Breast epithelium (tissue), 3 donors: Measurements from ENCODE around the gene LRRTM4.

Experiments
- POLR2A ChIP-seq: fragments of 450-650 bp; IDR thresholded peaks from one replicate; pipeline ENCODE4 v1.6.1; 2016; ENCODE audit warnings: antibody characterized with exemption, mild to moderate bottlenecking, moderate library complexity
- TF ChIP-seq, protein P1 (sequence below), 3 donors: fragments of 450-650 bp; IDR thresholded peaks; one replicate each; pipeline ENCODE4 v1.5.1; 2016 to 2017; ENCODE audit warnings: antibody characterized with exemption in 3 of 3, mild to moderate bottlenecking in 3 of 3, moderate library complexity in 3 of 3

DNA sequence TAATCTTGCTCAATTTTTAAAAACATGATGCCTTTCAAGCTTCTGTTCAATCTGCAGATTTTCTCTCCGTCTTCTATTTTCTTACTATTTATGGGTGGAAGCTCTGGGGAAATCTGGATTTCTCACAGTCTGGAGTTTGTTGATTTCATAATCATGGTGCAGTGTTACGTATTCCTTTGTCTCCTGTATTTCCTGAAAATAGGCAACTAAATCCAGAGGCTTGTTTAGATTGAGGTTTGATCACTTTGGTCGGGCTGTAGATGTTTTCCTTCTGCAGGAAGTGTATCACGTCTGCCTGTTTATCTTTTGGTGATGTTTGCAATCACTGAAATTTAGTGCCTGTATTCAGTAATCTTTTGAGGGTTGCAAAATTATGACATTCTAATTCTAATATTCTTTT lies 487.7 kb downstream of the LRRTM4 start:
- TF ChIP-seq, protein P1, sequence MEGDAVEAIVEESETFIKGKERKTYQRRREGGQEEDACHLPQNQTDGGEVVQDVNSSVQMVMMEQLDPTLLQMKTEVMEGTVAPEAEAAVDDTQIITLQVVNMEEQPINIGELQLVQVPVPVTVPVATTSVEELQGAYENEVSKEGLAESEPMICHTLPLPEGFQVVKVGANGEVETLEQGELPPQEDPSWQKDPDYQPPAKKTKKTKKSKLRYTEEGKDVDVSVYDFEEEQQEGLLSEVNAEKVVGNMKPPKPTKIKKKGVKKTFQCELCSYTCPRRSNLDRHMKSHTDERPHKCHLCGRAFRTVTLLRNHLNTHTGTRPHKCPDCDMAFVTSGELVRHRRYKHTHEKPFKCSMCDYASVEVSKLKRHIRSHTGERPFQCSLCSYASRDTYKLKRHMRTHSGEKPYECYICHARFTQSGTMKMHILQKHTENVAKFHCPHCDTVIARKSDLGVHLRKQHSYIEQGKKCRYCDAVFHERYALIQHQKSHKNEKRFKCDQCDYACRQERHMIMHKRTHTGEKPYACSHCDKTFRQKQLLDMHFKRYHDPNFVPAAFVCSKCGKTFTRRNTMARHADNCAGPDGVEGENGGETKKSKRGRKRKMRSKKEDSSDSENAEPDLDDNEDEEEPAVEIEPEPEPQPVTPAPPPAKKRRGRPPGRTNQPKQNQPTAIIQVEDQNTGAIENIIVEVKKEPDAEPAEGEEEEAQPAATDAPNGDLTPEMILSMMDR (IDR thresholded peaks at IDR 0.05), result no peak
- no peak for TF ChIP-seq POLR2A
